Measurements from ENCODE around the gene TP53TG5.

TP53TG5 gene

DNA sequence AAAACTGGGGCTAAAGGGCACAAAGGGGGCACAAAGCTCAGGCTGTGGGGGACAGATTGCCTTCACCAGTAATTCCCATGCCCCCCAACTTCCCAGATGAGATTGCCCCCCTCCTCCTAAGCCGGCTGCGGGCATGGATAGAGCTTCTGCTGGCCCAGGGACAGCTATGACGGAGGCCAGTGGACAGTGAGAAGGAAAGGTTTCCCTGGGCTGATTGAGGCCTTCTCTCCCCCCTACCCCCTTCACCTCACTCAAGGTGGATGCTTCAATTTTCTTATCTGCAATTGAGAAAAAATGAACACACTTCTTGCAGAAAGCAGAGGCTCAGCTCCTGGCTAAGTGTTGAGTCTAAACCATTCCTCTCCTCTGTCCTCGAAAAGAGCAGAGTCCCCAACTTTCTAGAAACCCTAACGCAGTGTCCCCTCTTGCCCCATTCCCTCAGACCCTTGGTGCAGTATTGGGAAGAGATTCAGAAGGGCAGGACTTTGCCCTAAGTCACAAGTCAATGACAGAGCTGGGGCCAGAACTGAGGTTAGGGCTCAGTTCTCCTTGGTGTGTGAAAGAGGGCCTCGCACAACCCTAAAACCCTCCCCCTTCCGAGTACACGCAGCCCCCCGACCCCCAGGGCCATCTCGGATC is 30.7 kb downstream of the TP53TG5 start:
- no peaks in the 10 kb centered on the region for H3K4me1 ChIP-seq (ENCODE audit: control insufficient read depth, low read length)
- no peaks in the 10 kb centered on the region for H3K36me3 ChIP-seq (ENCODE audit: control insufficient read depth, low read length)
- H3K4me3 ChIP-seq (ENCODE audit: low read length): no peak overlapping the region
- H3K4me2 ChIP-seq (ENCODE audit: low read length): peak overlapping the region; percentile 19; the same call in 1 of the 2 replicates
- no peaks in the 10 kb centered on the region for H3K9me3 ChIP-seq (ENCODE audit: control insufficient read depth, insufficient read depth, low read length)
- no peaks in the 10 kb centered on the region for H4K20me1 ChIP-seq (ENCODE audit: control insufficient read depth, insufficient read depth, low read depth, low read length)
- no peaks in the 10 kb centered on the region for H3K79me2 ChIP-seq (ENCODE audit: control insufficient read depth, low read length)
- H3K27me3 ChIP-seq (ENCODE audit: control insufficient read depth, low read length): peaks cover 66% of the 10 kb centered on the region
- no peak for TF ChIP-seq EZH2phosphoT487 (IDR thresholded peaks at IDR 0.05; ENCODE audit: borderline replicate concordance, low read length)
- TF ChIP-seq, protein P1, sequence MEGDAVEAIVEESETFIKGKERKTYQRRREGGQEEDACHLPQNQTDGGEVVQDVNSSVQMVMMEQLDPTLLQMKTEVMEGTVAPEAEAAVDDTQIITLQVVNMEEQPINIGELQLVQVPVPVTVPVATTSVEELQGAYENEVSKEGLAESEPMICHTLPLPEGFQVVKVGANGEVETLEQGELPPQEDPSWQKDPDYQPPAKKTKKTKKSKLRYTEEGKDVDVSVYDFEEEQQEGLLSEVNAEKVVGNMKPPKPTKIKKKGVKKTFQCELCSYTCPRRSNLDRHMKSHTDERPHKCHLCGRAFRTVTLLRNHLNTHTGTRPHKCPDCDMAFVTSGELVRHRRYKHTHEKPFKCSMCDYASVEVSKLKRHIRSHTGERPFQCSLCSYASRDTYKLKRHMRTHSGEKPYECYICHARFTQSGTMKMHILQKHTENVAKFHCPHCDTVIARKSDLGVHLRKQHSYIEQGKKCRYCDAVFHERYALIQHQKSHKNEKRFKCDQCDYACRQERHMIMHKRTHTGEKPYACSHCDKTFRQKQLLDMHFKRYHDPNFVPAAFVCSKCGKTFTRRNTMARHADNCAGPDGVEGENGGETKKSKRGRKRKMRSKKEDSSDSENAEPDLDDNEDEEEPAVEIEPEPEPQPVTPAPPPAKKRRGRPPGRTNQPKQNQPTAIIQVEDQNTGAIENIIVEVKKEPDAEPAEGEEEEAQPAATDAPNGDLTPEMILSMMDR (IDR thresholded peaks at IDR 0.05; ENCODE audit: low read depth, low read length, poor library complexity, severe bottlenecking): no peak
- H3K9me2 ChIP-seq (replicated peaks; ENCODE audit: control insufficient read depth, low read length): no peaks in the 10 kb centered on the region
- H3K27ac ChIP-seq (ENCODE audit: low read depth, low read length): no peak overlapping the region
- H3F3A ChIP-seq (ENCODE audit: control insufficient read depth, insufficient read depth): no peaks in the 10 kb centered on the region

DNA sequence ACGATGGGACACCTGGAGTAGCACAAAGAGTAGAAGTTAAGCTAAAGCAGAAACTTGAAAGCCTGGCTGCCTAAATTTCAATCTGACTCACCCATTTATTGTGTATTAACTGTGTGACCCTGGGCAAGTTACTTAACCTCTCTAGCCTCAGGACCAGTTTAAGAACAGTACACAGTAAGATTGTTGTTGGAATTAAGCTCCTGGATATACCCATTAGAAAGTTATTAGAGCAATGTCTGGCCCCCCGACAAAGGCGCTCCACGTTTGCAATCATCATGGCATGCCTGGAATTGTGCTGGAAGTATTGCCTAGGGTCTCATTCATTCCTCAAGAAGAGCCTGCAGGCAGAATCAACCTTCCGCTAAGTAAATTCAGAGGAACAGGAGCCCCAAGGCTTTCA is 31.3 kb downstream of the TP53TG5 start:
- Histone ChIP-seq H3K9me2 (replicated peaks; ENCODE audit: control insufficient read depth, low read length) (no peaks in the 10 kb centered on the region), H3K9me3 (ENCODE audit: control insufficient read depth, insufficient read depth, low read length) (no peaks in the 10 kb centered on the region), H3K4me3 (ENCODE audit: low read length) (no peak overlapping the region), H3K79me2 (ENCODE audit: control insufficient read depth, low read length) (no peaks in the 10 kb centered on the region), H3K4me1 (ENCODE audit: control insufficient read depth, low read length) (no peaks in the 10 kb centered on the region), H3K4me2 (ENCODE audit: low read length) (no peak overlapping the region), H4K20me1 (ENCODE audit: control insufficient read depth, insufficient read depth, low read depth, low read length) (no peaks in the 10 kb centered on the region), H3F3A (ENCODE audit: control insufficient read depth, insufficient read depth) (no peaks in the 10 kb centered on the region), H3K27me3 (ENCODE audit: control insufficient read depth, low read length) (peaks cover 71% of the 10 kb centered on the region), H3K36me3 (ENCODE audit: control insufficient read depth, low read length) (no peaks in the 10 kb centered on the region), H3K27ac (ENCODE audit: low read depth, low read length) (no peak overlapping the region)
- TF ChIP-seq EZH2phosphoT487 (IDR thresholded peaks at IDR 0.05; ENCODE audit: borderline replicate concordance, low read length): no peak
- TF ChIP-seq, protein P1 (IDR thresholded peaks at IDR 0.05; ENCODE audit: low read depth, low read length, poor library complexity, severe bottlenecking): no peak

DNA sequence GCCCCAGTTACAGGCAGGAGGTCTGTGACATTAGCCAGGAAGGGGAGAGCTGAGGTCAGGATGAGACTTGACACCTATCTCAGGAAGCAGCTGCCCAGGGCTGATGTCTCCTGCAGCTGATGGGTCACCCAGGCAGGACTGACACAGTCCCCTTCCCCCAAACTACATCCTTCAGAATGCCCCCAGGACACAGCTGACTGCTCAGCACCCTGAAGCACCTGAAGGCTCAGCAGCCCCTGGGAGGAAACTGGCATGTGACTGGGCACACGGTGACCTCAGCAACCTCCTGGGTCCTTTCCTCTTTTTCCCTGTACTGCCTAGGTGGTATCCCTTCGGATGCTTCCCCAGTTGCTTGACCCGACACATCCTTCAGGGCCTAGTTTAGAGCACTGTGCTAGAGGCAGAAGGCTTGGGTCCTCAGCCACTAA is 31.8 kb downstream of the TP53TG5 start:
- Histone ChIP-seq H3F3A (ENCODE audit: control insufficient read depth, insufficient read depth) (no peaks in the 10 kb centered on the region), H3K36me3 (ENCODE audit: control insufficient read depth, low read length) (no peaks in the 10 kb centered on the region), H3K79me2 (ENCODE audit: control insufficient read depth, low read length) (no peaks in the 10 kb centered on the region), H3K9me2 (replicated peaks; ENCODE audit: control insufficient read depth, low read length) (no peaks in the 10 kb centered on the region), H3K4me1 (ENCODE audit: control insufficient read depth, low read length) (no peaks in the 10 kb centered on the region), H4K20me1 (ENCODE audit: control insufficient read depth, insufficient read depth, low read depth, low read length) (no peaks in the 10 kb centered on the region), H3K27me3 (ENCODE audit: control insufficient read depth, low read length) (peaks cover 76% of the 10 kb centered on the region), H3K4me3 (ENCODE audit: low read length) (no peak overlapping the region), H3K27ac (ENCODE audit: low read depth, low read length) (no peak overlapping the region), H3K4me2 (ENCODE audit: low read length) (no peak overlapping the region), H3K9me3 (ENCODE audit: control insufficient read depth, insufficient read depth, low read length) (no peaks in the 10 kb centered on the region)
- TF ChIP-seq, protein P1 (IDR thresholded peaks at IDR 0.05; ENCODE audit: low read depth, low read length, poor library complexity, severe bottlenecking): no peak
- TF ChIP-seq EZH2phosphoT487 (IDR thresholded peaks at IDR 0.05; ENCODE audit: borderline replicate concordance, low read length): no peak

Data from DOHH2 (cell line).